Erythroblast (primary cell): ENCODE data around the gene FAM149A.

ENCODE experiments used
- GATA1 ChIP-seq: IDR thresholded peaks from 2 replicates; pipeline ENCODE4 v1.6.1; 2011; ENCODE audit warnings: low read depth, mild to moderate bottlenecking, control low read depth, low read length, moderate library complexity
- POLR2A ChIP-seq: IDR thresholded peaks from 2 replicates; pipeline ENCODE4 v1.6.1; 2011; ENCODE audit warnings: mild to moderate bottlenecking, low read length

DNA sequence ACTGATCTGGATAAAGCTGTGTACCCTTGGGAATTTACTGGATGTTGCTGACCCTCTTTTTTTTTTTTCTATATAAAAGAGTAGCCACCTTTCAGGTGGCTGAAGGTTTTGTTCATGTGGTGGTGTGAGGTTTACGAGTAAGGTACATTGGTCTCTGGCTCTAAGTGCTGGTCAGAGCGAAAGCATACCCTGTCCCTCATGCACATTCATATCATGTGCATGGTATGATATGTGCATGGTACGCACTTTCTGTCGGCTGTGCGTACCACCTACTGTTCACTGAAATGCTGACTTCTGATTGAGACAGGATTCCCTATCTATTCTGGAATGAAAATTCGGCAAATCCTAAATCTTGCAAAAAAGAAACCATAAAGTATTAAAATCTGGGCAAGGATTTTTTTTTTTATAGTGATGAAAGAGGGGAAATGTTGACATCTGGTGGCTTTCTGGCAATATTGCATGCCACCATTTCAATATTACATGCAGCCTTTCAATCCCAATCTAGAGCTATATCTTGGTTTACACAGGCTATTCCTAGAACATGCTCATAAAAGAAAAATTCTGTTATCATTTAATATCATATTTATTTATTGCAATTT lies 32.8 kb downstream of the FAM149A start:
- TF ChIP-seq POLR2A (no peak), GATA1 (no peak)
